ENCODE results near the gene ZNRF3. TPM values are rescaled to one million over a fixed set of nuclear protein-coding genes. Genes with fewer than 3 reads are reported as not detected.
A peak's percentile ranks its signal among the peaks of the same experiment; 100 is the strongest.

ZNRF3 gene
- total and polyA plus RNA-seq, 12 donors: 1.8 to 7.7 (median 6.2) TPM

- Histone ChIP-seq H3K4me1 (peaks cover 14 to 52% (median 39%) of the 10 kb centered on the region in 9 donors), H3K27me3 (no peaks in the 10 kb centered on the region), H3K4me3 (no peak overlapping the region), H3K27ac (no peak overlapping the region), H3K36me3 (no peaks in the 10 kb centered on the region), H3K9me3 (no peaks in the 10 kb centered on the region)
- TF ChIP-seq CTCF (IDR thresholded peaks at IDR 0.05): no peak
- intact Hi-C loops (cut with DNase I): no loop called here
- WGBS, 2 donors: 83 to 94% methylated on average over 6 of the region's 6 CpGs
- DNase-seq (no peak), ATAC-seq (no peak)
Measured at GRCh38 chr22:28914201-28914600, 30.8 kb downstream of the ZNRF3 start.

GRCh38 chr22:28915969-28916368 is 32.6 kb downstream of the ZNRF3 start:
- TF ChIP-seq CTCF (IDR thresholded peaks at IDR 0.05): no peak
- no peak for ATAC-seq
- H3K9me3 ChIP-seq: no peaks in the 10 kb centered on the region
- no peaks in the 10 kb centered on the region for H3K36me3 ChIP-seq
- no peaks in the 10 kb centered on the region for H3K27me3 ChIP-seq
- H3K4me3 ChIP-seq: no peak overlapping the region
- 91 to 94% methylated on average over 3 of the region's 3 CpGs for WGBS, 2 donors
- peak overlapping the region in 1 of 10 donors; percentile 90 for H3K27ac ChIP-seq
- intact Hi-C loops (cut with DNase I): loop anchor here in 1 of 10 donors (5.0 kb wide), 1 partner anchor 116 kb away; no protein-coding TSS in a partner anchor
- DNase-seq: no peak
- H3K4me1 ChIP-seq: peaks cover 14 to 48% (median 34%) of the 10 kb centered on the region in 9 donors

GRCh38 chr22:28917747-28918549 is 34.6 kb downstream of the ZNRF3 start:
- no peaks in the 10 kb centered on the region for H3K36me3 ChIP-seq
- peak in 1 of 9 donors; percentile 5 for TF ChIP-seq CTCF (IDR thresholded peaks at IDR 0.05)
- ATAC-seq (peak; percentile 83 to 92 (median 86)), DNase-seq (peak; percentile 30 to 34)
- H3K4me3 ChIP-seq: no peak overlapping the region
- WGBS, 2 donors: 37 to 38% methylated on average over 12 of the region's 12 CpGs
- no peaks in the 10 kb centered on the region for H3K9me3 ChIP-seq
- H3K27me3 ChIP-seq: no peaks in the 10 kb centered on the region
- intact Hi-C loops (cut with DNase I): loop anchor here in 2 of 10 donors (2.0 to 5.0 kb wide), 2 partner anchors 113 to 114 kb away; no protein-coding TSS in a partner anchor
- H3K27ac ChIP-seq: peak overlapping the region; percentile 66 to 90 (median 82)
- H3K4me1 ChIP-seq: peaks cover 4 to 36% (median 18%) of the 10 kb centered on the region in 9 donors

GRCh38 chr22:28918550-28919271 is 35.3 kb downstream of the ZNRF3 start:
- TF ChIP-seq CTCF (IDR thresholded peaks at IDR 0.05): no peak
- no peak for DNase-seq
- 60 to 64% methylated on average over 6 of the region's 6 CpGs for WGBS, 2 donors
- H3K4me3 ChIP-seq: no peak overlapping the region
- no peaks in the 10 kb centered on the region for H3K9me3 ChIP-seq
- H3K36me3 ChIP-seq: no peaks in the 10 kb centered on the region
- intact Hi-C loops (cut with DNase I): loop anchor here in 2 of 10 donors (2.0 to 5.0 kb wide), 2 partner anchors 112 to 114 kb away; no protein-coding TSS in a partner anchor
- peak overlapping the region in 8 of 10 donors; percentile 30 to 90 (median 82) for H3K27ac ChIP-seq
- peaks cover 4 to 41% (median 18%) of the 10 kb centered on the region in 9 donors for H3K4me1 ChIP-seq
- no peaks in the 10 kb centered on the region for H3K27me3 ChIP-seq
- peak in 5 of 8 donors; percentile 9 to 59 (median 16) for ATAC-seq
